HCT116 (cell line): ENCODE data around the gene ATP6V1B1. TPM values are rescaled to one million over a fixed set of nuclear protein-coding genes. Genes with fewer than 3 reads are reported as not detected.

Source experiments
- ATAC-seq: fragments of 200-7000 bp; cut with Tn5 transposase; 2 replicates; pipeline ENCODE4 v1.9.1; 2020; ENCODE audit warnings: mild to moderate bottlenecking, moderate library complexity
- BruUV-seq: library from RNA; stranded (reverse); fragments of 400-500 nt; replicated peaks from 2 replicates; lab custom pipeline; 2021; lab: Mats Ljungman, UMichigan
- CTCF ChIA-PET: fragments of 300-600 bp; sonication (Branson Sonifier 250); formaldehyde crosslinking; loops from one replicate; lab custom pipeline; 2021; ENCODE audit warnings: antibody characterized with exemption; lab: Charles Lee
- POLR2A ChIA-PET: fragments of 300-600, 350-600 bp; sonication (Branson Sonifier 250); formaldehyde crosslinking; loops from one replicate; lab custom pipeline; 2021; ENCODE audit warnings: antibody characterized with exemption; lab: Charles Lee
- RAD21 ChIA-PET, 2 experiments: fragments of 300-600 bp; sonication (Branson Sonifier 250); formaldehyde crosslinking; loops; one replicate each; lab custom pipeline; 2023; ENCODE audit warnings: low total read pairs in 2 of 2; ENCODE audit not compliant: uncharacterized antibody in 2 of 2, unreplicated experiment in 2 of 2, low non-redundant PET in 1 of 2; lab: Charles Lee
- DNase-seq: peaks from one replicate; pipeline ENCODE4 v3.0.0-alpha.2; 2010; ENCODE audit warnings: low read depth, low spot score
- H2AFZ ChIP-seq: fragments of 200-600 bp; shearing (Covaris generic), sonication (generic); 2 replicates; pipeline ENCODE4 v1.6.1; 2017; ENCODE audit warnings: low read depth, mixed run types, mixed read lengths, antibody characterized with exemption, low read length; ENCODE audit not compliant: poor library complexity, severe bottlenecking
- H3K27ac ChIP-seq: 2 replicates; pipeline ENCODE4 v1.5.1; 2012; ENCODE audit warnings: low read depth, low read length
- H3K27me3 ChIP-seq: fragments of 200-600 bp; sonication (generic); 2 replicates; pipeline ENCODE4 v1.6.1; 2016; ENCODE audit warnings: mixed run types, low read length, mixed read lengths; ENCODE audit not compliant: insufficient read depth
- H3K36me3 ChIP-seq, 2 experiments: fragments of 200-500 bp in 1 of 2; fragments of 200-600 bp in 1 of 2; sonication (Bioruptor generic) in 1 of 2; sonication (generic) in 1 of 2; 2 replicates each; pipeline versions ENCODE4 v1.5.1 to v1.6.1; 2014 to 2016; ENCODE audit warnings: low read length in 2 of 2, inconsistent platforms in 1 of 2, mixed read lengths in 1 of 2, mixed run types in 1 of 2; ENCODE audit not compliant: insufficient read depth in 2 of 2, control insufficient read depth in 1 of 2
- H3K4me1 ChIP-seq, 2 experiments: fragments of 200-600 bp in 1 of 2; sonication (generic) in 1 of 2; 2 replicates each; pipeline versions ENCODE4 v1.5.1 to v1.6.1; 2012 to 2017; ENCODE audit warnings: low read length in 2 of 2, inconsistent platforms in 1 of 2, mild to moderate bottlenecking in 1 of 2, mixed read lengths in 1 of 2, mixed run types in 1 of 2, moderate library complexity in 1 of 2; ENCODE audit not compliant: insufficient read depth in 2 of 2, control insufficient read depth in 1 of 2
- H3K4me2 ChIP-seq: fragments of 200-600 bp; sonication (generic); 2 replicates; pipeline ENCODE4 v1.6.1; 2017; ENCODE audit warnings: mixed run types, low read length, mixed read lengths
- H3K4me3 ChIP-seq, 2 experiments: fragments of 200-600 bp in 1 of 2; sonication (generic) in 1 of 2; replicated peaks in 1 of 2; 2 replicates each; pipeline ENCODE4 v1.5.1; 2011 to 2016; ENCODE audit warnings: low read length in 2 of 2, control low read depth in 1 of 2, low read depth in 1 of 2, mild to moderate bottlenecking in 1 of 2, mixed read lengths in 1 of 2, mixed run types in 1 of 2
- H3K79me2 ChIP-seq: fragments of 200-600 bp; sonication (generic); 2 replicates; pipeline ENCODE4 v1.6.1; 2017; ENCODE audit warnings: mild to moderate bottlenecking, mixed run types, low read length, moderate library complexity, mixed read lengths; ENCODE audit not compliant: insufficient read depth
- H3K9ac ChIP-seq: fragments of 200-600 bp; sonication (generic); 2 replicates; pipeline ENCODE4 v1.6.1; 2016; ENCODE audit warnings: low read length, mixed read lengths
- H3K9me2 ChIP-seq: fragments of 200-600 bp; sonication (generic), shearing (Covaris generic); 2 replicates; pipeline ENCODE4 v1.6.1; 2017; ENCODE audit warnings: mixed run types, mild to moderate bottlenecking, moderate library complexity; ENCODE audit not compliant: insufficient read depth
- H3K9me3 ChIP-seq, 2 experiments: fragments of 200-500 bp in 1 of 2; fragments of 200-600 bp in 1 of 2; sonication (Bioruptor generic) in 1 of 2; sonication (generic) in 1 of 2; 2 replicates each; pipeline ENCODE4 v1.6.1; 2014 to 2017; ENCODE audit warnings: low read length in 2 of 2, mixed read lengths in 2 of 2, inconsistent platforms in 1 of 2, low read depth in 1 of 2, mild to moderate bottlenecking in 1 of 2, mixed run types in 1 of 2, moderate library complexity in 1 of 2; ENCODE audit not compliant: control insufficient read depth in 1 of 2, insufficient read depth in 1 of 2
- H4K20me1 ChIP-seq: fragments of 200-600 bp; sonication (generic), shearing (Covaris generic); 2 replicates; pipeline ENCODE4 v1.6.1; 2017; ENCODE audit warnings: mixed run types, mild to moderate bottlenecking, moderate library complexity; ENCODE audit not compliant: insufficient read depth
- CEBPB ChIP-seq: IDR thresholded peaks from 2 replicates; pipeline ENCODE4 v1.6.1; 2012; ENCODE audit warnings: low read depth
- CTCF ChIP-seq, 3 experiments: fragments of 200-600 bp in 1 of 3; sonication (generic) in 1 of 3; IDR thresholded peaks in 2 of 3; conservative IDR thresholded peaks in 1 of 3; 2 replicates each; pipeline ENCODE4 v1.5.1; 2012 to 2017; ENCODE audit warnings: low read depth in 2 of 3, low read length in 2 of 3, antibody characterized with exemption in 1 of 3, borderline replicate concordance in 1 of 3, control low read depth in 1 of 3, mild to moderate bottlenecking in 1 of 3, mixed read lengths in 1 of 3, mixed run types in 1 of 3, moderate library complexity in 1 of 3; ENCODE audit not compliant: insufficient read depth in 1 of 3
- ELF1 ChIP-seq: IDR thresholded peaks from 2 replicates; pipeline ENCODE4 v1.6.1; 2012; ENCODE audit warnings: low read depth, borderline replicate concordance
- EZH2 ChIP-seq: fragments of 200-600 bp; sonication (generic); IDR thresholded peaks from 2 replicates; pipeline ENCODE4 v1.6.1; 2017; ENCODE audit warnings: antibody characterized with exemption, mixed run types
- SIN3A ChIP-seq: IDR thresholded peaks from 2 replicates; pipeline ENCODE4 v1.6.1; 2012; ENCODE audit warnings: low read depth
- SP1 ChIP-seq: IDR thresholded peaks from 2 replicates; pipeline ENCODE4 v1.6.1; 2012; ENCODE audit warnings: low read depth
- YY1 ChIP-seq: IDR thresholded peaks from 2 replicates; pipeline ENCODE4 v1.6.1; 2011; ENCODE audit warnings: low read length, low read depth, moderate library complexity, mild to moderate bottlenecking; ENCODE audit not compliant: insufficient replicate concordance; ENCODE audit errors: extremely low read depth
- ZFX ChIP-seq: fragments of 450-650 bp; IDR thresholded peaks from 2 replicates; pipeline ENCODE4 v1.6.1; 2017
- intact Hi-C: fragments of 100-400 bp; cut with micrococcal nuclease; formaldehyde crosslinking; loops from 2 replicates; pipeline ENCODE4 v1.10.0; 2022
- total RNA-seq: library from RNA; stranded (reverse); gene quantifications from one replicate; pipeline ENCODE4 v1.2.1, GENCODE V29; 2021; ENCODE audit not compliant: unreplicated experiment
- TF ChIP-seq, protein P1 (sequence below): IDR thresholded peaks from 2 replicates; pipeline ENCODE4 v1.6.1; 2011; ENCODE audit warnings: mild to moderate bottlenecking, low read length, moderate library complexity; ENCODE audit not compliant: insufficient replicate concordance; ENCODE audit errors: extremely low read depth

The ATP6V1B1 gene
- total RNA-seq, 1 experiment from 2014 or later: 0.74 TPM

- no peaks in the 10 kb centered on the region for H3K9me3 ChIP-seq
- POLR2A ChIA-PET: no interaction called here
Measured at GRCh38 chr2:70936979-70937811, 1.5 kb downstream of the ATP6V1B1 start.

More at GRCh38 chr2:70936979-70937811, 1.5 kb downstream of the ATP6V1B1 start:
- intact Hi-C loops: no loop called here
- Histone ChIP-seq H3K9ac (no peak overlapping the region), H3K4me2 (no peak overlapping the region)
- no peak for TF ChIP-seq CEBPB
- TF ChIP-seq, protein P1, sequence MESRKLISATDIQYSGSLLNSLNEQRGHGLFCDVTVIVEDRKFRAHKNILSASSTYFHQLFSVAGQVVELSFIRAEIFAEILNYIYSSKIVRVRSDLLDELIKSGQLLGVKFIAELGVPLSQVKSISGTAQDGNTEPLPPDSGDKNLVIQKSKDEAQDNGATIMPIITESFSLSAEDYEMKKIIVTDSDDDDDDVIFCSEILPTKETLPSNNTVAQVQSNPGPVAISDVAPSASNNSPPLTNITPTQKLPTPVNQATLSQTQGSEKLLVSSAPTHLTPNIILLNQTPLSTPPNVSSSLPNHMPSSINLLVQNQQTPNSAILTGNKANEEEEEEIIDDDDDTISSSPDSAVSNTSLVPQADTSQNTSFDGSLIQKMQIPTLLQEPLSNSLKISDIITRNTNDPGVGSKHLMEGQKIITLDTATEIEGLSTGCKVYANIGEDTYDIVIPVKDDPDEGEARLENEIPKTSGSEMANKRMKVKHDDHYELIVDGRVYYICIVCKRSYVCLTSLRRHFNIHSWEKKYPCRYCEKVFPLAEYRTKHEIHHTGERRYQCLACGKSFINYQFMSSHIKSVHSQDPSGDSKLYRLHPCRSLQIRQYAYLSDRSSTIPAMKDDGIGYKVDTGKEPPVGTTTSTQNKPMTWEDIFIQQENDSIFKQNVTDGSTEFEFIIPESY: no peak
- TF ChIP-seq SIN3A: no peak
- TF ChIP-seq ZFX: no peak
- no peak for TF ChIP-seq CTCF (IDR thresholded peaks at IDR 0.05 in 2 of 3, conservative IDR thresholded peaks at IDR 0.05 in 1 of 3; ENCODE audit: borderline replicate concordance in 1 of 3, insufficient read depth in 1 of 3, low read depth in 2 of 3, low read length in 2 of 3)
- no peak for TF ChIP-seq ELF1
- no peak for TF ChIP-seq YY1
- no peak for TF ChIP-seq SP1
- no peak for TF ChIP-seq EZH2
- TF ChIP-seq, all 23 proteins: peak for 0
- Histone ChIP-seq H3K27ac (no peak overlapping the region), H4K20me1 (no peaks in the 10 kb centered on the region), H3K4me3 (no peak overlapping the region), H3K9me2 (no peaks in the 10 kb centered on the region), H3K4me1 (peaks cover 0 to 4% of the 10 kb centered on the region in 2 experiments; a peak in 1 of 4 replicates), H2AFZ (no peak overlapping the region), H3K79me2 (no peaks in the 10 kb centered on the region), H3K36me3 (no peaks in the 10 kb centered on the region; a peak in 1 of 4 replicates), H3K27me3 (no peaks in the 10 kb centered on the region)
- RAD21 ChIA-PET: no interaction called here
- CTCF ChIA-PET: interaction anchor here (0.5 to 2.7 kb wide), 2 partner anchors 11 to 169 kb away, joined by 3 to 17 read pairs; no protein-coding TSS in a partner anchor
- DNase-seq (no peak), ATAC-seq (peak; percentile 25; the same call in 1 of the 2 replicates)
- BruUV-seq: no TSS peak
